HCT116 (cell line): ENCODE results near the gene C1orf115. TPM values are rescaled to one million over a fixed set of nuclear protein-coding genes. Genes with fewer than 3 reads are reported as not detected.

Source experiments
- ATAC-seq: fragments of 200-7000 bp; cut with Tn5 transposase; 2 replicates; pipeline ENCODE4 v1.9.1; 2020; ENCODE audit warnings: mild to moderate bottlenecking, moderate library complexity
- BruUV-seq: library from RNA; stranded (reverse); fragments of 400-500 nt; replicated peaks from 2 replicates; lab custom pipeline; 2021; lab: Mats Ljungman, UMichigan
- CTCF ChIA-PET: fragments of 300-600 bp; sonication (Branson Sonifier 250); formaldehyde crosslinking; loops from one replicate; lab custom pipeline; 2021; ENCODE audit warnings: antibody characterized with exemption; lab: Charles Lee
- POLR2A ChIA-PET: fragments of 300-600, 350-600 bp; sonication (Branson Sonifier 250); formaldehyde crosslinking; loops from one replicate; lab custom pipeline; 2021; ENCODE audit warnings: antibody characterized with exemption; lab: Charles Lee
- RAD21 ChIA-PET, 2 experiments: fragments of 300-600 bp; sonication (Branson Sonifier 250); formaldehyde crosslinking; loops; one replicate each; lab custom pipeline; 2023; ENCODE audit warnings: low total read pairs in 2 of 2; ENCODE audit not compliant: uncharacterized antibody in 2 of 2, unreplicated experiment in 2 of 2, low non-redundant PET in 1 of 2; lab: Charles Lee
- DNase-seq: peaks from one replicate; pipeline ENCODE4 v3.0.0-alpha.2; 2010; ENCODE audit warnings: low read depth, low spot score
- H2AFZ ChIP-seq: fragments of 200-600 bp; shearing (Covaris generic), sonication (generic); 2 replicates; pipeline ENCODE4 v1.6.1; 2017; ENCODE audit warnings: low read depth, mixed run types, mixed read lengths, antibody characterized with exemption, low read length; ENCODE audit not compliant: poor library complexity, severe bottlenecking
- H3K27ac ChIP-seq: 2 replicates; pipeline ENCODE4 v1.5.1; 2012; ENCODE audit warnings: low read depth, low read length
- H3K27me3 ChIP-seq: fragments of 200-600 bp; sonication (generic); 2 replicates; pipeline ENCODE4 v1.6.1; 2016; ENCODE audit warnings: mixed run types, low read length, mixed read lengths; ENCODE audit not compliant: insufficient read depth
- H3K36me3 ChIP-seq, 2 experiments: fragments of 200-500 bp in 1 of 2; fragments of 200-600 bp in 1 of 2; sonication (Bioruptor generic) in 1 of 2; sonication (generic) in 1 of 2; 2 replicates each; pipeline versions ENCODE4 v1.5.1 to v1.6.1; 2014 to 2016; ENCODE audit warnings: low read length in 2 of 2, inconsistent platforms in 1 of 2, mixed read lengths in 1 of 2, mixed run types in 1 of 2; ENCODE audit not compliant: insufficient read depth in 2 of 2, control insufficient read depth in 1 of 2
- H3K4me1 ChIP-seq, 2 experiments: fragments of 200-600 bp in 1 of 2; sonication (generic) in 1 of 2; 2 replicates each; pipeline versions ENCODE4 v1.5.1 to v1.6.1; 2012 to 2017; ENCODE audit warnings: low read length in 2 of 2, inconsistent platforms in 1 of 2, mild to moderate bottlenecking in 1 of 2, mixed read lengths in 1 of 2, mixed run types in 1 of 2, moderate library complexity in 1 of 2; ENCODE audit not compliant: insufficient read depth in 2 of 2, control insufficient read depth in 1 of 2
- H3K4me2 ChIP-seq: fragments of 200-600 bp; sonication (generic); 2 replicates; pipeline ENCODE4 v1.6.1; 2017; ENCODE audit warnings: mixed run types, low read length, mixed read lengths
- H3K4me3 ChIP-seq, 2 experiments: fragments of 200-600 bp in 1 of 2; sonication (generic) in 1 of 2; replicated peaks in 1 of 2; 2 replicates each; pipeline ENCODE4 v1.5.1; 2011 to 2016; ENCODE audit warnings: low read length in 2 of 2, control low read depth in 1 of 2, low read depth in 1 of 2, mild to moderate bottlenecking in 1 of 2, mixed read lengths in 1 of 2, mixed run types in 1 of 2
- H3K79me2 ChIP-seq: fragments of 200-600 bp; sonication (generic); 2 replicates; pipeline ENCODE4 v1.6.1; 2017; ENCODE audit warnings: mild to moderate bottlenecking, mixed run types, low read length, moderate library complexity, mixed read lengths; ENCODE audit not compliant: insufficient read depth
- H3K9ac ChIP-seq: fragments of 200-600 bp; sonication (generic); 2 replicates; pipeline ENCODE4 v1.6.1; 2016; ENCODE audit warnings: low read length, mixed read lengths
- H3K9me2 ChIP-seq: fragments of 200-600 bp; sonication (generic), shearing (Covaris generic); 2 replicates; pipeline ENCODE4 v1.6.1; 2017; ENCODE audit warnings: mixed run types, mild to moderate bottlenecking, moderate library complexity; ENCODE audit not compliant: insufficient read depth
- H3K9me3 ChIP-seq, 2 experiments: fragments of 200-500 bp in 1 of 2; fragments of 200-600 bp in 1 of 2; sonication (Bioruptor generic) in 1 of 2; sonication (generic) in 1 of 2; 2 replicates each; pipeline ENCODE4 v1.6.1; 2014 to 2017; ENCODE audit warnings: low read length in 2 of 2, mixed read lengths in 2 of 2, inconsistent platforms in 1 of 2, low read depth in 1 of 2, mild to moderate bottlenecking in 1 of 2, mixed run types in 1 of 2, moderate library complexity in 1 of 2; ENCODE audit not compliant: control insufficient read depth in 1 of 2, insufficient read depth in 1 of 2
- H4K20me1 ChIP-seq: fragments of 200-600 bp; sonication (generic), shearing (Covaris generic); 2 replicates; pipeline ENCODE4 v1.6.1; 2017; ENCODE audit warnings: mixed run types, mild to moderate bottlenecking, moderate library complexity; ENCODE audit not compliant: insufficient read depth
- CEBPB ChIP-seq: IDR thresholded peaks from 2 replicates; pipeline ENCODE4 v1.6.1; 2012; ENCODE audit warnings: low read depth
- EGR1 ChIP-seq: IDR thresholded peaks from 2 replicates; pipeline ENCODE4 v1.6.1; 2012; ENCODE audit warnings: low read depth
- ELF1 ChIP-seq: IDR thresholded peaks from 2 replicates; pipeline ENCODE4 v1.6.1; 2012; ENCODE audit warnings: low read depth, borderline replicate concordance
- EZH2 ChIP-seq: fragments of 200-600 bp; sonication (generic); IDR thresholded peaks from 2 replicates; pipeline ENCODE4 v1.6.1; 2017; ENCODE audit warnings: antibody characterized with exemption, mixed run types
- EZH2phosphoT487 ChIP-seq: fragments of 200-600 bp; IDR thresholded peaks from 2 replicates; pipeline ENCODE4 v1.6.1; 2018; ENCODE audit warnings: antibody characterized with exemption, borderline replicate concordance
- FOSL1 ChIP-seq: IDR thresholded peaks from 2 replicates; pipeline ENCODE4 v1.6.1; 2012; ENCODE audit warnings: low read depth
- JUND ChIP-seq: IDR thresholded peaks from 2 replicates; pipeline ENCODE4 v1.6.1; 2012
- POLR2A ChIP-seq: IDR thresholded peaks from 2 replicates; pipeline ENCODE4 v1.7.0; 2011; ENCODE audit warnings: borderline replicate concordance; ENCODE audit not compliant: insufficient read depth, insufficient read length; ENCODE audit errors: extremely low read depth
- POLR2AphosphoS5 ChIP-seq: IDR thresholded peaks from 2 replicates; pipeline ENCODE4 v1.6.1; 2011; ENCODE audit warnings: mild to moderate bottlenecking, low read depth, low read length, moderate library complexity
- RAD21 ChIP-seq: IDR thresholded peaks from 2 replicates; pipeline ENCODE4 v1.6.1; 2012; ENCODE audit warnings: low read depth, mild to moderate bottlenecking
- SP1 ChIP-seq: IDR thresholded peaks from 2 replicates; pipeline ENCODE4 v1.6.1; 2012; ENCODE audit warnings: low read depth
- SRF ChIP-seq: IDR thresholded peaks from 2 replicates; pipeline ENCODE4 v1.6.1; 2012; ENCODE audit warnings: low read depth
- TCF7L2 ChIP-seq: IDR thresholded peaks from 2 replicates; pipeline ENCODE4 v1.7.0; 2011; ENCODE audit warnings: borderline replicate concordance, inconsistent platforms; ENCODE audit not compliant: insufficient read depth, insufficient read length; ENCODE audit errors: extremely low read depth
- YY1 ChIP-seq: IDR thresholded peaks from 2 replicates; pipeline ENCODE4 v1.6.1; 2011; ENCODE audit warnings: low read length, low read depth, moderate library complexity, mild to moderate bottlenecking; ENCODE audit not compliant: insufficient replicate concordance; ENCODE audit errors: extremely low read depth
- ZFX ChIP-seq: fragments of 450-650 bp; IDR thresholded peaks from 2 replicates; pipeline ENCODE4 v1.6.1; 2017
- ZNF274 ChIP-seq: fragments of 200-500 bp; sonication (Bioruptor generic); IDR thresholded peaks from 2 replicates; pipeline ENCODE4 v1.6.1; 2014; ENCODE audit warnings: mild to moderate bottlenecking, low read depth, low read length, inconsistent platforms
- intact Hi-C: fragments of 100-400 bp; cut with micrococcal nuclease; formaldehyde crosslinking; loops from 2 replicates; pipeline ENCODE4 v1.10.0; 2022
- total RNA-seq: library from RNA; stranded (reverse); gene quantifications from one replicate; pipeline ENCODE4 v1.2.1, GENCODE V29; 2021; ENCODE audit not compliant: unreplicated experiment
- TF ChIP-seq, protein P1 (sequence below): IDR thresholded peaks from 2 replicates; pipeline ENCODE4 v1.6.1; 2011; ENCODE audit warnings: mild to moderate bottlenecking, low read length, moderate library complexity; ENCODE audit not compliant: insufficient replicate concordance; ENCODE audit errors: extremely low read depth
- TF ChIP-seq, protein P2 (sequence below): IDR thresholded peaks from 2 replicates; pipeline ENCODE4 v1.6.1; 2012; ENCODE audit warnings: low read depth
- TF ChIP-seq, protein P3 (sequence below): IDR thresholded peaks from 2 replicates; pipeline ENCODE4 v1.6.1; 2012
- TF ChIP-seq, protein P4 (sequence below): IDR thresholded peaks from 2 replicates; pipeline ENCODE4 v1.6.1; 2012

C1orf115 gene
- total RNA-seq, 1 experiment from 2014 or later = 16.8 TPM

DNA sequence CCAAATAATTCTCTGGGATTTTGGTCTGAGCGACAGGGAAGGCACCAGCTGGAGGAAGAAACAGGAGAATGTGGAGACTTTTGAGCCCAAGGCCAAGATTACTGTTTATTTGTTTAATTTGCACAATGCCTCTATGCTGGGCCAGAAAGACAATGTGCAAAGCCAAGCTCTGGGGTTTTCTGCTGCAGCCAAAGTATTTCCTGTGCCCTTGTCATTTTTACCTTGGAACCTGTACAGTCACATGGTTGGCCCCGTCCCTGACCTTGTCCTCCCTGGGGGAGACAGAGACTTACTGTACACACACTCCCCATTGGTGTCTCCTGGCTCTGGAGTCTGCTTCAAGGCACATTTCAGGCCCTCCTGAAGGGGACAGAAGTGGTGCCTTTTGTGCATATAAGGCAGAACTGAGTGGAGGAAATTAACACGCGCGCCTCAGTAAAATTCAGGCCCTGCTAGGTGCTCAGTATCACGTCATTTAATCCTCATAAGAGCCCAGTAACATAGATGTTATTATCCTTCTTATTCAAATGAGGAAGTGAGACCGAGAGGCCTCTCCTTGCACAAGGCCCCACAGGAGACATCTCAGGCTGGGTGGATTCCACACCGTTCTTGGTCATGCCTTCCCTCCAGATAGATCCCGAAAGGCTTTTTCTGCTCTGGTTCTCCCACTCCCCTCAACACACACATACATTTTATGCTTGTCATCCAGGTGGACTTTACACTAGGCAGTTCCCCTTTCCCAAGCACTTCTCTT lies 21.1 kb downstream of the C1orf115 start:
- POLR2A ChIA-PET = no interaction called here
- no peak overlapping the region for H3K9ac ChIP-seq
- no peak for ATAC-seq

More for the DNA sequence above, 21.1 kb downstream of the C1orf115 start:
- intact Hi-C loops = no loop called here
- Histone ChIP-seq H4K20me1 (no peaks in the 10 kb centered on the region), H3K27me3 (no peaks in the 10 kb centered on the region), H3K4me1 (no peaks in the 10 kb centered on the region), H3K9me2 (no peaks in the 10 kb centered on the region), H3K4me2 (no peak overlapping the region), H3K9me3 (no peaks in the 10 kb centered on the region), H3K79me2 (no peaks in the 10 kb centered on the region), H3K27ac (no peak overlapping the region), H3K36me3 (no peaks in the 10 kb centered on the region), H3K4me3 (no peak overlapping the region), H2AFZ (no peak overlapping the region)
- no peak for TF ChIP-seq EGR1
- TF ChIP-seq POLR2A = no peak
- TF ChIP-seq, protein P1, sequence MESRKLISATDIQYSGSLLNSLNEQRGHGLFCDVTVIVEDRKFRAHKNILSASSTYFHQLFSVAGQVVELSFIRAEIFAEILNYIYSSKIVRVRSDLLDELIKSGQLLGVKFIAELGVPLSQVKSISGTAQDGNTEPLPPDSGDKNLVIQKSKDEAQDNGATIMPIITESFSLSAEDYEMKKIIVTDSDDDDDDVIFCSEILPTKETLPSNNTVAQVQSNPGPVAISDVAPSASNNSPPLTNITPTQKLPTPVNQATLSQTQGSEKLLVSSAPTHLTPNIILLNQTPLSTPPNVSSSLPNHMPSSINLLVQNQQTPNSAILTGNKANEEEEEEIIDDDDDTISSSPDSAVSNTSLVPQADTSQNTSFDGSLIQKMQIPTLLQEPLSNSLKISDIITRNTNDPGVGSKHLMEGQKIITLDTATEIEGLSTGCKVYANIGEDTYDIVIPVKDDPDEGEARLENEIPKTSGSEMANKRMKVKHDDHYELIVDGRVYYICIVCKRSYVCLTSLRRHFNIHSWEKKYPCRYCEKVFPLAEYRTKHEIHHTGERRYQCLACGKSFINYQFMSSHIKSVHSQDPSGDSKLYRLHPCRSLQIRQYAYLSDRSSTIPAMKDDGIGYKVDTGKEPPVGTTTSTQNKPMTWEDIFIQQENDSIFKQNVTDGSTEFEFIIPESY = no peak
- TF ChIP-seq, protein P2, sequence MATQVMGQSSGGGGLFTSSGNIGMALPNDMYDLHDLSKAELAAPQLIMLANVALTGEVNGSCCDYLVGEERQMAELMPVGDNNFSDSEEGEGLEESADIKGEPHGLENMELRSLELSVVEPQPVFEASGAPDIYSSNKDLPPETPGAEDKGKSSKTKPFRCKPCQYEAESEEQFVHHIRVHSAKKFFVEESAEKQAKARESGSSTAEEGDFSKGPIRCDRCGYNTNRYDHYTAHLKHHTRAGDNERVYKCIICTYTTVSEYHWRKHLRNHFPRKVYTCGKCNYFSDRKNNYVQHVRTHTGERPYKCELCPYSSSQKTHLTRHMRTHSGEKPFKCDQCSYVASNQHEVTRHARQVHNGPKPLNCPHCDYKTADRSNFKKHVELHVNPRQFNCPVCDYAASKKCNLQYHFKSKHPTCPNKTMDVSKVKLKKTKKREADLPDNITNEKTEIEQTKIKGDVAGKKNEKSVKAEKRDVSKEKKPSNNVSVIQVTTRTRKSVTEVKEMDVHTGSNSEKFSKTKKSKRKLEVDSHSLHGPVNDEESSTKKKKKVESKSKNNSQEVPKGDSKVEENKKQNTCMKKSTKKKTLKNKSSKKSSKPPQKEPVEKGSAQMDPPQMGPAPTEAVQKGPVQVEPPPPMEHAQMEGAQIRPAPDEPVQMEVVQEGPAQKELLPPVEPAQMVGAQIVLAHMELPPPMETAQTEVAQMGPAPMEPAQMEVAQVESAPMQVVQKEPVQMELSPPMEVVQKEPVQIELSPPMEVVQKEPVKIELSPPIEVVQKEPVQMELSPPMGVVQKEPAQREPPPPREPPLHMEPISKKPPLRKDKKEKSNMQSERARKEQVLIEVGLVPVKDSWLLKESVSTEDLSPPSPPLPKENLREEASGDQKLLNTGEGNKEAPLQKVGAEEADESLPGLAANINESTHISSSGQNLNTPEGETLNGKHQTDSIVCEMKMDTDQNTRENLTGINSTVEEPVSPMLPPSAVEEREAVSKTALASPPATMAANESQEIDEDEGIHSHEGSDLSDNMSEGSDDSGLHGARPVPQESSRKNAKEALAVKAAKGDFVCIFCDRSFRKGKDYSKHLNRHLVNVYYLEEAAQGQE = no peak
- no peak for TF ChIP-seq FOSL1
- TF ChIP-seq SRF = no peak
- TF ChIP-seq POLR2AphosphoS5 = no peak
- TF ChIP-seq ZNF274 = no peak
- no peak for TF ChIP-seq ELF1
- no peak for TF ChIP-seq EZH2
- no peak for TF ChIP-seq JUND
- TF ChIP-seq CEBPB = no peak
- TF ChIP-seq, protein P3, sequence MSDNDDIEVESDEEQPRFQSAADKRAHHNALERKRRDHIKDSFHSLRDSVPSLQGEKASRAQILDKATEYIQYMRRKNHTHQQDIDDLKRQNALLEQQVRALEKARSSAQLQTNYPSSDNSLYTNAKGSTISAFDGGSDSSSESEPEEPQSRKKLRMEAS = no peak
- no peak for TF ChIP-seq EZH2phosphoT487
- no peak for TF ChIP-seq SP1
- TF ChIP-seq YY1 = no peak
- TF ChIP-seq TCF7L2 = no peak
- no peak for TF ChIP-seq ZFX
- TF ChIP-seq RAD21 = no peak
- TF ChIP-seq, protein P4, sequence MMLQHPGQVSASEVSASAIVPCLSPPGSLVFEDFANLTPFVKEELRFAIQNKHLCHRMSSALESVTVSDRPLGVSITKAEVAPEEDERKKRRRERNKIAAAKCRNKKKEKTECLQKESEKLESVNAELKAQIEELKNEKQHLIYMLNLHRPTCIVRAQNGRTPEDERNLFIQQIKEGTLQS = no peak
- CTCF ChIA-PET = no interaction called here
- RAD21 ChIA-PET = interaction anchor here in 1 of 2 experiments (0.7 kb wide), 1 partner anchor 274 kb away, joined by 4 read pairs; no protein-coding TSS in a partner anchor
- no peak for DNase-seq
- BruUV-seq = no TSS peak
